GM18505 (cell line): ENCODE results near the gene MTIF3.

ENCODE experiments used
- ATAC-seq: cut with Tn5 transposase; IDR thresholded peaks from one replicate; pipeline ENCODE4 v1.9.1; 2021; ENCODE audit not compliant: unreplicated experiment
- POLR2A ChIP-seq: IDR thresholded peaks from 4 replicates; pipeline ENCODE4 v1.6.1; 2011; ENCODE audit warnings: borderline replicate concordance; ENCODE audit not compliant: insufficient read depth, insufficient read length; ENCODE audit errors: extremely low read depth

Gene MTIF3, protein sequence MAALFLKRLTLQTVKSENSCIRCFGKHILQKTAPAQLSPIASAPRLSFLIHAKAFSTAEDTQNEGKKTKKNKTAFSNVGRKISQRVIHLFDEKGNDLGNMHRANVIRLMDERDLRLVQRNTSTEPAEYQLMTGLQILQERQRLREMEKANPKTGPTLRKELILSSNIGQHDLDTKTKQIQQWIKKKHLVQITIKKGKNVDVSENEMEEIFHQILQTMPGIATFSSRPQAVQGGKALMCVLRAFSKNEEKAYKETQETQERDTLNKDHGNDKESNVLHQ

GRCh38 chr13:27449936-27450828 is at the start of gene MTIF3:
Gene MTIF3 (minus strand): TSS chr13:27450564. CDS start chr13:27440448, 10,116 bp downstream.
- peak; percentile 82 for ATAC-seq
- TF ChIP-seq POLR2A = peak; percentile 93

- TF ChIP-seq POLR2A = no peak
- ATAC-seq = no peak
These were observed 47.3 kb upstream of the MTIF3 start for GRCh38 chr13:27497563-27498230.

- no peak for TF ChIP-seq POLR2A
- ATAC-seq = no peak
These were observed 46.3 kb upstream of the MTIF3 start for GRCh38 chr13:27496536-27497273.

DNA sequence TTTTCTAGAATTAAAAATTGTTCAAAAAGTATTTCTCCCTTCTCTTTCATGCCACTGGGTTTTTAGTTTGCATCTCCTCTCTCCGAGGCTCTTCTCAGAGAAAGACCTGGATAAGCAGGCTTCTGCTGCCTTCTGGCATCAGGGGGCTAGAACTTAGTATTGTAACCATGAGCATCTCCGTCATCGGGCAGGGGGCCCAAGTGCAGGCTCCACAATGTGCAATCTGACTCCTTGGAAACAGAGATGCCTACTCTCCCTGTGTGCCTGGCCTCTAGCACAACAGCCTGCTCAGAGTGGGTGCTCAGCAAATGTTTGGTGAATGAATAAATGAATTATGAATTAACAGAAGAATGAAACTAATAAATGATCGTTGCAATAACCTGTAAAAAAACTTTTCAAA is 45.6 kb upstream of the MTIF3 start:
- no peak for TF ChIP-seq POLR2A
- no peak for ATAC-seq

DNA sequence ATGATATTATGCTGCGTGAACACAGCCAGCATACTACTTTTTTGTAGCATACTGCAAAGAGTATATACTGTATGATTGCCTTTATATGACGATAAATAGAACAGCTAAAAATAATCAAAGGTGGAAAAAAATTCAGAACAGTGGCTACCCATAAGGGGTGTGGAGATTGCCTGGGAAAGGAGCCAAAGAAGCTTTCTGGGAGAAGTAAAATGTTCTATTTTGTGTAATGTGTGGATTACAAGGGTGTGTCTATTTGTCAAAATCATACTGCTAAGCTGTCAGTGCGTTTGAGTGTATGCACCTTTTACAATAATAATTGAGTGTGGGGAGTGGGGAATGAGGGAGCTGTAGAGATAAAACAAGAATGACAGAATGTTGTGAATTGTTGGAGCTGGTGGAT is 45.2 kb upstream of the MTIF3 start:
- no peak for ATAC-seq
- TF ChIP-seq POLR2A = no peak

GRCh38 chr13:27493981-27494380 is 43.6 kb upstream of the MTIF3 start:
- no peak for TF ChIP-seq POLR2A
- no peak for ATAC-seq

GRCh38 chr13:27489456-27489855 is 39.1 kb upstream of the MTIF3 start:
- no peak for TF ChIP-seq POLR2A
- no peak for ATAC-seq

DNA sequence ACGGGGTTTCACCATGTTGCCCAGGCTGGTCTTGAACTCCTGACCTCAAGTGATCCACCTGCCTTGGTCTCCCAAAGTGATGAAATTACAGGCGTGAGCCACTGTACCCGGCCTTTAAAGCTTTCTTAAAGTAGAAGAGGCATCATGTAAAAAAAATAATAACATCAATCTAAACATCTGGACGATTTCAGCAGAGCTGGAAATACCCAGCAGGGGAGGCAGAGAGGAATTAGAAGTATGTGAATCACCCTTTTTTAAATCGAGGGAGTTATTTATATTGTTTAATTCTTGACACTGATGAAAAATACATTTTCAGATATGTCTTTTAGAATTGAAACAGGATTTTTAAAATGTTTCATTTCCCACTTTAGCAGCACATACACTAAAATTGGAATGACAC is 37.4 kb upstream of the MTIF3 start:
- no peak for ATAC-seq
- no peak for TF ChIP-seq POLR2A

GRCh38 chr13:27483421-27483820 is 33.1 kb upstream of the MTIF3 start:
- TF ChIP-seq POLR2A = no peak

GRCh38 chr13:27482983-27483382 is 32.6 kb upstream of the MTIF3 start:
- TF ChIP-seq POLR2A = no peak
- peak; percentile 92 for ATAC-seq

More at GRCh38 chr13:27483421-27483820, 33.1 kb upstream of the MTIF3 start:
- no peak for ATAC-seq

DNA sequence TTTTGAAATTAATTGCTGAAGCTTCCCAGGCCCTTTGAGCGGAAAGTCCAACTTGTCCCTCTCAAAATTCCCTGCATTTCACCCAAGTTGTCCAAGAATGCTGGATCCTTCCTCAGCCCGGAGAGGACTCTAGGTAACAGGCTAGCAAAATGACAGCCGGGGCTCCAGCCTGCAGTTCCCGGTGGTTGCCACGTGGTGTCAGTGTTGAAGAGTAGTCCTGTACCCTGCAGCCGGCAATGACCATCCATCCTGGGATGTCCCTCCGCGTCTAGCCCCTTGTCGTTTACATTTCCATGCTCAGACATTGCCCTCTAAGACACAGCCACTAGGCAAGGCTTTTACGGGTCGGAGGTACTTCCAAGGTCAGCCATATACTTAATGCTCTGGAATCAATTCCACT is 31.4 kb upstream of the MTIF3 start:
- TF ChIP-seq POLR2A = no peak
- ATAC-seq = no peak

DNA sequence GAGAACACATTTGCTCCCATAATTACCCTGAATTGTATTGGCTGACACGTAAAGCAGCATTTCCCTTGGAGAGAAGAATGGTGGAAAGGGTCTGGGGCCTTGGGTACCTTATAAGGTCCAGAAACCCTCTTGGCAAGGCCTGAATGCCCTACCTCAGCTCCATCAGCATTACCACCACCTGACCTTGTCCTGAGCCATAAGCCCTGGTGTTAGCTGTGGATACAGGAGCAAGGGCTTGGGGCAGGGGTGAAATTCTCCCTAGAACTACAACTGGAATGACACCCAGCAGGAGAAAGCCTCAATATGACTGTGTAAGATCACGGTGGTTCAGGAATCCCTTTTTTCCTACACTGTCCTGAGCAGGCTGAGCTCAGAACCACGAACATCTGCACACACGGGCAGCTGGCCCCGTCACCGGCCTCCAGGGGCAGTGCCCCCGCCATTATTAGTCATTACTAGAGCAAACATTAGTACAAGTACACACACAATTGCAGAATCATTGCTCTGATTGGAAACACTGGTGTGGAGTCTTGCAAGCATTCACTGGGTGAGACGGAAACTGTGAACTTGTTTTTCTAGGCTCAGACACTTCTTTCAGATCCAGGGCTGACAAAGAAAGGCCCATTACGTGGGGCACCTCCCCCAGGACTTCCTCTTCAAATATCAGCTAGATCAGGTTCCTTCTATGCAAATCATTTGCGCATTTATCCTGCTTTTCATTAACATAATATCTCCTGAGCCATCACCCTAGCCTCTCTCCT is 26.8 kb upstream of the MTIF3 start:
- TF ChIP-seq POLR2A = no peak
- peak; percentile 65 for ATAC-seq
